OCI-M1 (cell line): ENCODE results near the gene UBE3B.

ENCODE experiments used
- DNase-seq: peaks from one replicate; lab custom pipeline; 2025; lab: John Stamatoyannopoulos, UW

Gene UBE3B

GRCh38 chr12:109573029-109573913, 95.8 kb downstream of the UBE3B start, which contains the start of the genes MMAB and MVK:
Gene MMAB (minus strand): TSS chr12:109573504. CDS start chr12:109573480, 24 bp downstream.
Gene MVK (plus strand): TSS chr12:109573794. CDS start chr12:109574823, 1,029 bp downstream.
- peak; percentile 99 for DNase-seq

GRCh38 chr12:109573914-109574244, 96.4 kb downstream of the UBE3B start:
- no peak for DNase-seq

GRCh38 chr12:109575683-109576082, 98.2 kb downstream of the UBE3B start:
- no peak for DNase-seq

GRCh38 chr12:109577311-109577710, 99.9 kb downstream of the UBE3B start:
- no peak for DNase-seq

GRCh38 chr12:109578330-109578927, 101.0 kb downstream of the UBE3B start:
- no peak for DNase-seq

GRCh38 chr12:109579639-109580038, 102.2 kb downstream of the UBE3B start:
- no peak for DNase-seq

GRCh38 chr12:109580272-109580671, 102.8 kb downstream of the UBE3B start:
- DNase-seq: no peak

- DNase-seq: no peak
Measured at GRCh38 chr12:109580684-109581333, 103.4 kb downstream of the UBE3B start.

- no peak for DNase-seq
Measured at GRCh38 chr12:109581334-109581691, 103.9 kb downstream of the UBE3B start.

GRCh38 chr12:109581856-109582255, 104.4 kb downstream of the UBE3B start:
- DNase-seq: no peak

- DNase-seq: no peak
Measured at GRCh38 chr12:109582636-109583035, 105.2 kb downstream of the UBE3B start.

GRCh38 chr12:109583733-109584132, 106.3 kb downstream of the UBE3B start:
- DNase-seq: no peak
